ENCODE data around the gene RNF114.
"Not testable (repeated sequence)": the region's sequence is repeated elsewhere in the genome, so short reads cannot be mapped to it uniquely, and the experiment has no call there.

Gene RNF114

DNA sequence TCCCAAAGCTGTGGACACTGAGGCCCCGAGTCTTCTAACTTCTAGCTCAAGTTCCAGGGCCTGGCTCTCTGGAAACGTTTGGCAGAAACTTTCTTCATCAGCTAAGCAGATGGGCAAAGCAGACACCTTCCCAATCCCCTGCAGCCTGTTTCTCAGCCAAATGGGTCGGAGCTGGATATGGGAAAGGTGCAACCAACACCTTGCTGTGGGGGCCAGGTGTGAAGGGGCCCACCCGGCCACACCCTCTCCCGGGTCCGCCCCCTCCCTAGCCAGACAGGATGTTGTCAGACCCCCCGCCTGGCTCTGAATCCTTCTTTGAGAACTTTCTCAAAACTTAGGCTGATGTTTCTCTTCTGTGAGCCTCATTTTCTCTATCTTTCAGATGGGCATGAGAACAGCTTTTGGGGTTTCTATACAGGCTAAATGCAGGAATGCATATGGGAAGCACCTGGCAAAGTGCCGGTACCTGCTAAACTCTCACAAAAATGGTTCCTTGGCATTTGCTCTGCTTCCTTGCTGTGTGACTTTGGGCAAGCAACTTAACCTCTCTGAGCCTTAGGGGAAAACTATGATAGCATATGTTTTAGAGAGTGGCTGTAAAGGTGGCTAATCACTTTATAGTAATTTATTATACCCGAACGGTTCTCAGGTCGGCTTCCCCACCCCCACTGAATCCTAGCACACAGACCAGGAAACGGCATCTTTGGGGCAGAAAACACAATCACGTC is 48.4 kb downstream of the RNF114 start:
- no peak for DNase-seq (ENCODE audit: low read depth in 1 of 2, low spot score in 1 of 2)

GRCh38 chr20:49985157-49985556 is 49.0 kb downstream of the RNF114 start:
- DNase-seq (ENCODE audit: low read depth in 1 of 2, low spot score in 1 of 2) = no peak

GRCh38 chr20:49985617-49986016 is 49.4 kb downstream of the RNF114 start:
- no peak for DNase-seq (ENCODE audit: low read depth in 1 of 2, low spot score in 1 of 2)

GRCh38 chr20:49986049-49986448 is 49.9 kb downstream of the RNF114 start:
- no peak for DNase-seq (ENCODE audit: low read depth in 1 of 2, low spot score in 1 of 2)

- no peak for DNase-seq (ENCODE audit: low read depth in 1 of 2, low spot score in 1 of 2)
Measured at GRCh38 chr20:49987015-49987867, 51.0 kb downstream of the RNF114 start.

GRCh38 chr20:49987868-49988690 is 51.9 kb downstream of the RNF114 start:
- DNase-seq (ENCODE audit: low read depth in 1 of 2, low spot score in 1 of 2) = no peak

DNA sequence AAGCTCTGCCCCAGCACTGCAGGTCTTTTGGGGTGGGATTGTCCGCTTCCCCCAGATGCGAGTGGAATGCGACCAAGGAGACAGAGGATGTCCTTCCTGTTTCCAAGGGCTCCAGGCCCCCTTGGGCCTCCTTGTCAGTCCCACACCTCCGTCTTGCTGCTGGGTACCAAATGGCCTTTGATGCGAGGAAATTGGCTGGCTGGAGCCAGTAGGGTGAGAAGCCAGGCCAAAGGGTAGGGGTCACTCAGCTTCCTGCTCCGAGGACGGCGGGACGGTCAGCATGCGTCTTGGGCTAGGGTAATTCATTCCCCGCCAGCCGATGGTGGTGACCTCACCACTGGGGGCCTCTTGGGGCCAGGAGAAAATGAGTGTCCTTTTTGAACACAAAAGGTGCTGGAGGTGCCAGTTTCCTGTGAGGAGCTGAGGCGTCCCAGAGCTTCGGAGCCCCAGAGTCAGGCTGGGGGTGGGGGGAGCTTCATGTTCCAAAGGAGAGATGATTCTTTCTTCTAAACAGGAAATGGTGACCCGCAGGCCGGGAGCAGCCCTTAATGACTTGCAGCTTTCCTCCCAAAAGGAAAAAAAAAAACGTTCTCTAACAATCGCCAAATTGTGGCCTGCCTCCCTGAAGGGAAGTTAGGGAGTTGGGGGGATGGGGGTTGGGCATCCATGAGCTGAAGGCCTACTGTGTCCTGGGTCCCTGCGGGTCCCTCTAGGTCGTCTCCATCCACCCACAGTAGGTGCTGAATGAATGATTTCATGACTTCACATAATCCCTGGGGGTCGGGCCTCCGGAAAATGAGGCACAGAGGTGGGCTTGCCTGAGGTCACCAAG is 53.3 kb downstream of the RNF114 start:
- DNase-seq (ENCODE audit: low read depth in 1 of 2, low spot score in 1 of 2) = no peak

GRCh38 chr20:49990271-49990720 is 54.1 kb downstream of the RNF114 start:
- DNase-seq (ENCODE audit: low read depth in 1 of 2, low spot score in 1 of 2) = no peak

DNA sequence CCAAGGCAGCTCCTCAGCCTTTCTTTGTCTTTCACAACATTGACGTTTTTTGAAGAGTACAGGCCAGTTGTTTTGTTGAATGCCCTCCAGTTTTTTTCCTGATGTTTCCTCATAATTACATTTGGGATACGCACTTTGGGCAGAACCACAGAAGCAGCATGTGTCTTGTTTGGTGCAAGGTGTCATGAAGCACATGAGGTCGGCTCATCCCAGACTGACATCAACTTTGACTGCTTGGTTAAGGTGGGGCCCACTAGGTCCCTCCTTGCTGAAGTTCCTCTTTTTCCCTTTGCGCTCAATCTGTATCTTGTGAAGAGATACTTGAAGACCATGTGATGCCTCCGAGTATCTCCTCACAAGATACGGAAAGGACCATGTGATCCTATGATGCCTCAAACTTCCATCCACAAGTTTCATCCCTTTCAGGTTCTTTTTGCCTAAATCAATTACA is 57.1 kb downstream of the RNF114 start:
- DNase-seq (ENCODE audit: low read depth in 1 of 2, low spot score in 1 of 2) = no peak

- DNase-seq (ENCODE audit: low read depth in 1 of 2, low spot score in 1 of 2) = no peak
Measured at GRCh38 chr20:49995586-49995985, 59.4 kb downstream of the RNF114 start.

- not testable (repeated sequence) for DNase-seq (ENCODE audit: low read depth in 1 of 2, low spot score in 1 of 2)
Measured at GRCh38 chr20:49998478-49999188, 62.4 kb downstream of the RNF114 start.

DNA sequence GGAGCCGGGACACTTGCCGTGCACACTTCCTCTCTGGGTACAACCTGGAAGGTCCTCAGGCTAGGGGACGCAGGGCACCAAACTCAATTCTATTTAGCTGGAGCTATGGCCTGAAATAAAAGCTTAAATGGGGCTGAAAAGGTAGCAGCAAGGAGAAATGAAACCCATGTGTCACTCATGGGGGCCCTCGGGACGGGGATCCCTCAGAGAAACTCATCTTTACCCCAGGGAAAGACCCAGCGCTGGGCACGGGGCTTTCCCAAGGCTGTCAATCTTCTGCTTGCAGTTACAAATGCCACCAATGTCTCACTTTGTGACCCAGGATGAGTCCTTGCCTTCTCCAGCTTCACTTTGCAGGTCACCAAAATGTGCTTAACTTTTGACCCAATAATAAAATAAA is 63.1 kb downstream of the RNF114 start:
- DNase-seq (ENCODE audit: low read depth in 1 of 2, low spot score in 1 of 2) = no peak

DNA sequence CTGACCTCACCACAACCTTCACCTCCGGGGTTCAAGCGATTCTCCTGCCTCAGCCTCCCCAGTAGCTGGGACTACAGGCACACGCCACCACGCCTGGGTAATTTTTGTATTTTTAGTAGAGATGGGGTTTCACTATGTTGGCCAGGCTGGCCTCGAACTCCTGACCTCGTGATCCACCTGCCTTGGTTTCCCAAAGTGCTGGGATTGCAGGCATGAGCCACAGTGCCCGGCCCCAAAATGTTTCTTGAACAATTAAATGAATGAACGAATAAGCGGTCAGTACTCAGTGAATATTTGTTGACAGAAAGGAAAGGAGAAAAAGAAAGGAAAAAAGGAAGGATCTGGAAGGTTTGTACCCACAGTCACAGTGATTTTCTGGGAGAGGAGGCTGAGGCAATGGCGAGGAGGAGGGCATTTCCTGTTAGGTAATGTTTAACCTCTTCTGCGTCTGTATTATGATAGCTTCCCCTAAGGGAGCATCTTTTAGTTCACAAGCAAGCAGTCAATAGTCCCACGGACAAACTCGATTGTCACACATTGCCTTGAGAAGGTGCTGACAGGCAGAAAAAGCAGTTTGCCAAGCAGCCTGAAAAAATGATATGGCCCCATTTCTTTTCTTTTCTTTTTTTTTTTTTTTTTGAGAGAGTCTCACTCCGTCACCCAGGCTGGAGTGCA is 64.5 kb downstream of the RNF114 start:
- not testable (repeated sequence) for DNase-seq (ENCODE audit: low read depth in 1 of 2, low spot score in 1 of 2)

DNA sequence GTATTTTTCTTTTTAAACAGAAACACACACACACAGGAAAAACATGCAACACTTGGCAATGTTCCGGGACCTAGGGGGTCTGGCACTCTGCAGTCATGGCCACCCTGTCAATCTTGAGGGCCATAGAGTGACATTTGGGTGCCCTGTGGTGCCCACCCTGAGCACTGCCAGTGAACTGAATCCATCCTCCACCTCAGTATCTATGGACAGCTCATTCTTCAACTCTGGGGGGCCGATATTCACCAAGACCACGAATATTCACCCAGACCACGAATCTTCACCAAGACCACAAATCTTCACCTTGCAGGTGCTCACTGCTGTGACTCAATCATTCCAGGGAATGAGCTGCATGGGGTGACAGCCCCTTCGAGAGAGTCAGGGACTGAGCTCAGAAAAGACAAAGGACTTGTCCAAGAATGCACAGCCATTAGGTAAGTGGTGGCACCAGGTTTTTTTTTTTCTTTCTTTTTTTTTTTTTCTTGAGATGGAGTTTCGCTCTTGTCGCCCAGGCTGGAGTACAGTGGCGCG is 65.7 kb downstream of the RNF114 start:
- DNase-seq (ENCODE audit: low read depth in 1 of 2, low spot score in 1 of 2) = no peak

DNA sequence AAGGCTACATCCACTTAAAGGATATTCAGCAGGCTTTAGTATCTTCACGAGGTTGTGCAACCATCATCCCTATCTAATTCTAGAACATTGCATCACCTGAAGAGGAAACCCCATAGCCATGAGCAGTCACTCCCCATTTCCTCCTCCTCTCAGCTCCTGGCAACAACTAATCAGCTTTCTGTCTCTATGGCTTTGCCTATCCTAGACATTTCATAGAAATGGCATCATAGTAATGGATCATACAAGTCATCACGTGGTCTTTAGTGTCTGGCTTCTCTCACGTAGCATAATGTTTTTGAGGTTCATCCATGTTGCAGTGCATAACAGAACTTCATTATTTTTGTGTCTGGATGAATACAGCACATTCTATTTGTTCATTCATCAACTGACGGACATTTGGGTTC is 67.1 kb downstream of the RNF114 start:
- no peak for DNase-seq (ENCODE audit: low read depth in 1 of 2, low spot score in 1 of 2)

Data from activated T-helper 1 cell treated with anti-CD3 and anti-CD28 coated beads, Interleukin-2, amount 50 U/mL, for 16 hours (primary cell).